HT-29 (cell line): ENCODE results near the gene CHAMP1. TPM values are rescaled to one million over a fixed set of nuclear protein-coding genes. Genes with fewer than 3 reads are reported as not detected.

ENCODE experiments used
- DNase-seq: peaks from one replicate; pipeline ENCODE4 v3.0.0-alpha.2; 2015; ENCODE audit warnings: low spot score
- total RNA-seq: library from RNA; depleted of rRNA; stranded (reverse); fragments of >200 nt; shearing (Covaris generic); gene quantifications from 2 replicates; pipeline ENCODE4 v1.2.3, GENCODE V29; 2014; rRNA removed

CHAMP1 gene
- 16.1 and 16.9 TPM in 2 replicates for total RNA-seq

- peak; percentile 99 for DNase-seq
Measured at GRCh38 chr13:114314074-114314912, at the start of gene CHAMP1. Gene CHAMP1 (plus strand): TSS chr13:114314503. CDS start chr13:114323843, 9,340 bp downstream.

- DNase-seq, result no peak
Measured at GRCh38 chr13:114264886-114265611, 49.3 kb upstream of the CHAMP1 start.

GRCh38 chr13:114266241-114266640 is 48.1 kb upstream of the CHAMP1 start:
- no peak for DNase-seq

GRCh38 chr13:114268344-114269280 is 45.7 kb upstream of the CHAMP1 start:
- DNase-seq, result no peak

- DNase-seq, result no peak
Measured at GRCh38 chr13:114269281-114269770, 45.0 kb upstream of the CHAMP1 start.

GRCh38 chr13:114272977-114273376 is 41.3 kb upstream of the CHAMP1 start:
- no peak for DNase-seq

GRCh38 chr13:114275304-114275703 is 39.0 kb upstream of the CHAMP1 start:
- DNase-seq, result no peak

- DNase-seq, result no peak
Measured at GRCh38 chr13:114279146-114279545, 35.2 kb upstream of the CHAMP1 start.

- no peak for DNase-seq
Measured at GRCh38 chr13:114279758-114280355, 34.4 kb upstream of the CHAMP1 start.

- DNase-seq, result peak; percentile 94
Measured at GRCh38 chr13:114281351-114282040, 32.8 kb upstream of the CHAMP1 start, which contains the start of gene UPF3A. Gene UPF3A (plus strand): TSS chr13:114281601. CDS start chr13:114281640, 39 bp downstream.

- DNase-seq, result peak; percentile 86
Measured at GRCh38 chr13:114282041-114282670, 32.1 kb upstream of the CHAMP1 start.

GRCh38 chr13:114283576-114283975 is 30.7 kb upstream of the CHAMP1 start:
- DNase-seq, result peak; percentile 29

GRCh38 chr13:114284680-114285079 is 29.6 kb upstream of the CHAMP1 start:
- no peak for DNase-seq

GRCh38 chr13:114285166-114285808 is 29.0 kb upstream of the CHAMP1 start:
- no peak for DNase-seq

GRCh38 chr13:114286808-114287207 is 27.5 kb upstream of the CHAMP1 start:
- no peak for DNase-seq

- no peak for DNase-seq
Measured at GRCh38 chr13:114288157-114288591, 26.1 kb upstream of the CHAMP1 start.

GRCh38 chr13:114296448-114296847 is 17.9 kb upstream of the CHAMP1 start:
- DNase-seq, result no peak

- no peak for DNase-seq
Measured at GRCh38 chr13:114296902-114297301, 17.4 kb upstream of the CHAMP1 start.

- DNase-seq, result no peak
Measured at GRCh38 chr13:114298866-114299265, 15.4 kb upstream of the CHAMP1 start.
